CD14-positive monocyte (primary cell): ENCODE data around the gene NEDD4L. TPM values are rescaled to one million over a fixed set of nuclear protein-coding genes. Genes with fewer than 3 reads are reported as not detected.

Source experiments
- DNase-seq, 3 donors: peaks; one replicate each; pipeline ENCODE4 v3.0.0-alpha.2; 2011 to 2022
- H2AFZ ChIP-seq: 2 replicates; pipeline ENCODE4 v1.6.0; 2012; ENCODE audit warnings: mild to moderate bottlenecking, low read depth, low read length, inconsistent platforms; ENCODE audit not compliant: insufficient read depth, poor library complexity, severe bottlenecking
- H3K27ac ChIP-seq, 2 donors: 1 replicate in 1 of 2; 2 replicates in 1 of 2; pipeline ENCODE4 v1.5.1; 2012 to 2013; ENCODE audit warnings: low read length in 2 of 2, control low read depth in 1 of 2, inconsistent platforms in 1 of 2, low read depth in 1 of 2, mild to moderate bottlenecking in 1 of 2
- H3K27me3 ChIP-seq, 2 donors: one replicate each; pipeline versions ENCODE4 v1.6.0 to v1.6.1; 2011 to 2013; ENCODE audit warnings: low read length in 2 of 2; ENCODE audit not compliant: control insufficient read depth in 2 of 2, insufficient read depth in 2 of 2
- H3K36me3 ChIP-seq, 2 donors: replicated peaks in 1 of 2; 1 replicate in 1 of 2; 2 replicates in 1 of 2; pipeline versions ENCODE4 v1.5.1 to v1.6.1; 2012 to 2013; ENCODE audit warnings: low read length in 2 of 2, control low read depth in 1 of 2, inconsistent platforms in 1 of 2, mild to moderate bottlenecking in 1 of 2; ENCODE audit not compliant: insufficient read depth in 2 of 2, control insufficient read depth in 1 of 2
- H3K4me1 ChIP-seq, 2 donors: 1 replicate in 1 of 2; 2 replicates in 1 of 2; pipeline versions ENCODE4 v1.5.1 to v1.6.1; 2012 to 2013; ENCODE audit warnings: low read length in 2 of 2, control low read depth in 1 of 2, inconsistent platforms in 1 of 2, mild to moderate bottlenecking in 1 of 2, moderate library complexity in 1 of 2; ENCODE audit not compliant: insufficient read depth in 2 of 2, control insufficient read depth in 1 of 2
- H3K4me2 ChIP-seq: replicated peaks from 2 replicates; pipeline ENCODE3; 2012; ENCODE audit warnings: low read length, moderate library complexity, mild to moderate bottlenecking; ENCODE audit not compliant: poor library complexity, severe bottlenecking; ENCODE audit errors: extremely low read depth
- H3K4me3 ChIP-seq, 3 experiments: fragments of 200-600 bp in 1 of 3; sonication (generic) in 1 of 3; replicated peaks in 1 of 3; 1 replicate in 2 of 3; 2 replicates in 1 of 3; pipeline ENCODE4 v1.5.1; 2011 to 2013; ENCODE audit warnings: low read length in 3 of 3, mild to moderate bottlenecking in 3 of 3, control low read depth in 2 of 3, low read depth in 2 of 3, inconsistent platforms in 1 of 3, moderate library complexity in 1 of 3
- H3K79me2 ChIP-seq: 2 replicates; pipeline ENCODE4 v1.6.0; 2012; ENCODE audit warnings: mild to moderate bottlenecking, control low read depth, inconsistent platforms, low read length, moderate library complexity; ENCODE audit not compliant: insufficient read depth
- H3K9ac ChIP-seq: 2 replicates; pipeline ENCODE4 v1.6.0; 2017; ENCODE audit warnings: low read length, mild to moderate bottlenecking; ENCODE audit not compliant: insufficient read depth, poor library complexity, severe bottlenecking
- H3K9me3 ChIP-seq, 2 donors: replicated peaks in 1 of 2; 1 replicate in 1 of 2; 2 replicates in 1 of 2; pipeline versions ENCODE4 v1.5.1 to v1.6.1; 2012 to 2013; ENCODE audit warnings: low read length in 2 of 2, control low read depth in 1 of 2; ENCODE audit not compliant: control insufficient read depth in 1 of 2, insufficient read depth in 1 of 2
- H4K20me1 ChIP-seq: 2 replicates; pipeline ENCODE4 v1.6.0; 2012; ENCODE audit warnings: mild to moderate bottlenecking, low read length, control low read depth, moderate library complexity; ENCODE audit not compliant: insufficient read depth
- H3K27ac Mint-ChIP-seq, 7 donors: one replicate each; pipeline ENCODE4 v1.8.0; 2020; ENCODE audit warnings: mild to moderate bottlenecking in 7 of 7, mixed read lengths in 7 of 7, moderate library complexity in 6 of 7, inconsistent platforms in 2 of 7
- H3K27me3 Mint-ChIP-seq, 3 donors: one replicate each; pipeline ENCODE4 v1.8.0; 2021 to 2022; ENCODE audit warnings: low read depth in 3 of 3, mild to moderate bottlenecking in 3 of 3, mixed read lengths in 3 of 3, moderate library complexity in 3 of 3, inconsistent platforms in 1 of 3
- H3K36me3 Mint-ChIP-seq, 2 donors: one replicate each; pipeline ENCODE4 v1.8.0; 2020; ENCODE audit warnings: mixed read lengths in 2 of 2, inconsistent platforms in 1 of 2, mild to moderate bottlenecking in 1 of 2
- H3K4me1 Mint-ChIP-seq: one replicate; pipeline ENCODE4 v1.8.0; 2020; ENCODE audit warnings: mild to moderate bottlenecking, mixed read lengths
- H3K4me3 Mint-ChIP-seq, 2 donors: one replicate each; pipeline ENCODE4 v1.8.0; 2020; ENCODE audit warnings: mild to moderate bottlenecking in 2 of 2, mixed read lengths in 2 of 2, moderate library complexity in 1 of 2
- H3K9me3 Mint-ChIP-seq, 7 donors: one replicate each; pipeline ENCODE4 v1.8.0; 2020 to 2022; ENCODE audit warnings: mixed read lengths in 7 of 7, mild to moderate bottlenecking in 6 of 7, moderate library complexity in 6 of 7, inconsistent platforms in 2 of 7
- WGBS: methylation state at CpG from one replicate; pipeline ENCODE4 v1.1.5; 2013; ENCODE audit warnings: missing lambda C conversion rate; ENCODE audit not compliant: insufficient coverage; 5-methylcytosine and 5-hydroxymethylcytosine counted together
- intact Hi-C, 2 donors: fragments of 100-400 bp; cut with micrococcal nuclease; formaldehyde crosslinking; loops; one replicate each; pipeline versions ENCODE4 v1.15.0 to v1.15.1; 2023
- polyA plus RNA-seq, 3 donors: library from polyadenylated mRNA; depleted of rRNA in 1 of 3; unstranded in 2 of 3; stranded (reverse) in 1 of 3; fragments of 300-500 nt in 2 of 3; fragments of >200 nt in 1 of 3; fragmentation: Illumina TruSeq in 2 of 3; gene quantifications; 1 replicate in 2 of 3; 2 replicates in 1 of 3; pipeline ENCODE4 v1.2.3, GENCODE V29; 2012 to 2021
- TF ChIP-seq, protein P1 (sequence below): fragments of 200-600 bp; IDR thresholded peaks from one replicate; pipeline ENCODE4 v1.8.0; 2022; ENCODE audit warnings: antibody characterized with exemption, mild to moderate bottlenecking

NEDD4L gene
- polyA plus RNA-seq, 3 donors, result 2.5 to 5.2 (median 4.5) TPM

GRCh38 chr18:58324824-58325480, 280.9 kb downstream of the NEDD4L start:
- Histone ChIP-seq H3K4me1 (peaks cover 6% of the 10 kb centered on the region in 2 donors), H3K4me2 (no peak overlapping the region), H3K27ac (no peak overlapping the region), H3K9me3 (no peaks in the 10 kb centered on the region), H3K4me3 (no peak overlapping the region), H4K20me1 (no peaks in the 10 kb centered on the region), H3K27me3 (no peaks in the 10 kb centered on the region), H3K9ac (no peak overlapping the region), H3K79me2 (no peaks in the 10 kb centered on the region), H2AFZ (no peak overlapping the region), H3K36me3 (no peaks in the 10 kb centered on the region)
- Mint-ChIP-seq H3K36me3 (no peaks in the 10 kb centered on the region), H3K27ac (peak overlapping the region in 1 of 7 donors; percentile 46), H3K27me3 (peaks cover 0 to 3% (median 1%) of the 10 kb centered on the region in 3 donors), H3K4me1 (peaks cover 11% of the 10 kb centered on the region), H3K9me3 (peaks cover 0 to 2% (median 0%) of the 10 kb centered on the region in 7 donors), H3K4me3 (no peak overlapping the region)
- TF ChIP-seq, protein P1, sequence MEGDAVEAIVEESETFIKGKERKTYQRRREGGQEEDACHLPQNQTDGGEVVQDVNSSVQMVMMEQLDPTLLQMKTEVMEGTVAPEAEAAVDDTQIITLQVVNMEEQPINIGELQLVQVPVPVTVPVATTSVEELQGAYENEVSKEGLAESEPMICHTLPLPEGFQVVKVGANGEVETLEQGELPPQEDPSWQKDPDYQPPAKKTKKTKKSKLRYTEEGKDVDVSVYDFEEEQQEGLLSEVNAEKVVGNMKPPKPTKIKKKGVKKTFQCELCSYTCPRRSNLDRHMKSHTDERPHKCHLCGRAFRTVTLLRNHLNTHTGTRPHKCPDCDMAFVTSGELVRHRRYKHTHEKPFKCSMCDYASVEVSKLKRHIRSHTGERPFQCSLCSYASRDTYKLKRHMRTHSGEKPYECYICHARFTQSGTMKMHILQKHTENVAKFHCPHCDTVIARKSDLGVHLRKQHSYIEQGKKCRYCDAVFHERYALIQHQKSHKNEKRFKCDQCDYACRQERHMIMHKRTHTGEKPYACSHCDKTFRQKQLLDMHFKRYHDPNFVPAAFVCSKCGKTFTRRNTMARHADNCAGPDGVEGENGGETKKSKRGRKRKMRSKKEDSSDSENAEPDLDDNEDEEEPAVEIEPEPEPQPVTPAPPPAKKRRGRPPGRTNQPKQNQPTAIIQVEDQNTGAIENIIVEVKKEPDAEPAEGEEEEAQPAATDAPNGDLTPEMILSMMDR, result no peak
- intact Hi-C loops, result no loop called here
- WGBS, result 95% methylated on average over 8 of the region's 16 CpGs
- DNase-seq, result no peak

DNA sequence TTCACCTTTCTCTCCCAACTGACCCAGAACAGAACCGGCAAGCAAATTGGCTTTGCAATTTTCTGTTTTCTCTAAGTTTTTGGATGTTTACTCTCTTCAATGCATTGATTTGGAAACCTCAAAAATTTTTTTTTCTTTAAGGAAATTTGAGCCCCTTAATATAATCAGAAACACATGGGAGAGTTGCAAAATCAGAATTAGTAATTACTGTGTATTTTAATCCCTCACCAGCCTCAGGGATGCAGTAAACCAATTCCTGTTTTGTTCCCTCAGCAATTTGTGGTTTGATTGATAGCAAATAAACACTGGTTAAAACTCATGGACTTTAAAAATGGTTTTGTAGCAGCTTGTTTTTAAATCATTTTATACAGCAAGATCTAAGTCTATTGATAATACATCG, 281.5 kb downstream of the NEDD4L start:
- no peaks in the 10 kb centered on the region for H3K36me3 ChIP-seq
- H3K4me1 ChIP-seq, result peaks cover 6% of the 10 kb centered on the region in 2 donors
- no peaks in the 10 kb centered on the region for H3K79me2 ChIP-seq
- no peak overlapping the region for H2AFZ ChIP-seq
- peaks cover 0 to 3% (median 0%) of the 10 kb centered on the region in 3 donors for H3K27me3 Mint-ChIP-seq
- intact Hi-C loops, result no loop called here
- no peak overlapping the region for H3K4me3 ChIP-seq
- no peak overlapping the region for H3K4me2 ChIP-seq
- H3K9ac ChIP-seq, result no peak overlapping the region
- DNase-seq, result no peak
- no peaks in the 10 kb centered on the region for H3K9me3 ChIP-seq
- H3K4me1 Mint-ChIP-seq, result peaks cover 11% of the 10 kb centered on the region
- no peaks in the 10 kb centered on the region for H3K27me3 ChIP-seq
- H3K27ac ChIP-seq, result no peak overlapping the region
- TF ChIP-seq, protein P1, result no peak
- no peak overlapping the region for H3K4me3 Mint-ChIP-seq
- peaks cover 0 to 2% (median 0%) of the 10 kb centered on the region in 7 donors for H3K9me3 Mint-ChIP-seq
- no peak overlapping the region for H3K27ac Mint-ChIP-seq
- WGBS, result no CpG with 5 or more reads among the region's 2 CpGs
- H3K36me3 Mint-ChIP-seq, result no peaks in the 10 kb centered on the region
- no peaks in the 10 kb centered on the region for H4K20me1 ChIP-seq
